Activated naive CD8-positive, alpha-beta T cell treated with anti-CD3 and anti-CD28 coated beads, Interleukin-2, amount 10 ng/mL, durations not matched to agents 7 days and 5 days (primary cell): ENCODE measurements around the gene CORT. TPM values are rescaled to one million over a fixed set of nuclear protein-coding genes. Genes with fewer than 3 reads are reported as not detected.
"Not testable (repeated sequence)": the region's sequence is repeated elsewhere in the genome, so short reads cannot be mapped to it uniquely, and the experiment has no call there.

Experiments
- ATAC-seq: fragments of 150-1000 bp; cut with Tn5 transposase; one replicate; pipeline ENCODE4 v1.10.0; 2021; ENCODE audit warnings: low read depth, moderate library complexity
- POLR2A ChIA-PET: fragments of 350-600 bp; sonication (Branson Sonifier 250); formaldehyde crosslinking; loops from one replicate; lab custom pipeline; 2021; ENCODE audit warnings: antibody characterized with exemption; lab: Charles Lee
- DNase-seq: peaks from one replicate; pipeline ENCODE4 v3.0.0; 2021
- H3K27ac Mint-ChIP-seq: one replicate; pipeline ENCODE4 v1.8.0; 2022; ENCODE audit warnings: mild to moderate bottlenecking, mixed read lengths
- H3K27me3 Mint-ChIP-seq: one replicate; pipeline ENCODE4 v1.8.0; 2022; ENCODE audit warnings: mild to moderate bottlenecking, moderate library complexity, mixed read lengths
- H3K36me3 Mint-ChIP-seq: one replicate; pipeline ENCODE4 v1.8.0; 2021; ENCODE audit warnings: mild to moderate bottlenecking, mixed read lengths
- H3K4me1 Mint-ChIP-seq: one replicate; pipeline ENCODE4 v1.8.0; 2021; ENCODE audit warnings: mixed read lengths
- H3K4me3 Mint-ChIP-seq: one replicate; pipeline ENCODE4 v1.8.0; 2022; ENCODE audit warnings: mild to moderate bottlenecking, moderate library complexity, mixed read lengths
- H3K9me3 Mint-ChIP-seq: one replicate; pipeline ENCODE4 v1.8.0; 2021; ENCODE audit warnings: mixed read lengths
- total RNA-seq, 2 experiments: library from RNA; stranded (reverse); gene quantifications; one replicate each; pipeline ENCODE4 v1.2.3, GENCODE V29; 2021

CORT gene
- total RNA-seq, 2 experiments from 2014 or later = 0.31 to 0.39 TPM

DNA sequence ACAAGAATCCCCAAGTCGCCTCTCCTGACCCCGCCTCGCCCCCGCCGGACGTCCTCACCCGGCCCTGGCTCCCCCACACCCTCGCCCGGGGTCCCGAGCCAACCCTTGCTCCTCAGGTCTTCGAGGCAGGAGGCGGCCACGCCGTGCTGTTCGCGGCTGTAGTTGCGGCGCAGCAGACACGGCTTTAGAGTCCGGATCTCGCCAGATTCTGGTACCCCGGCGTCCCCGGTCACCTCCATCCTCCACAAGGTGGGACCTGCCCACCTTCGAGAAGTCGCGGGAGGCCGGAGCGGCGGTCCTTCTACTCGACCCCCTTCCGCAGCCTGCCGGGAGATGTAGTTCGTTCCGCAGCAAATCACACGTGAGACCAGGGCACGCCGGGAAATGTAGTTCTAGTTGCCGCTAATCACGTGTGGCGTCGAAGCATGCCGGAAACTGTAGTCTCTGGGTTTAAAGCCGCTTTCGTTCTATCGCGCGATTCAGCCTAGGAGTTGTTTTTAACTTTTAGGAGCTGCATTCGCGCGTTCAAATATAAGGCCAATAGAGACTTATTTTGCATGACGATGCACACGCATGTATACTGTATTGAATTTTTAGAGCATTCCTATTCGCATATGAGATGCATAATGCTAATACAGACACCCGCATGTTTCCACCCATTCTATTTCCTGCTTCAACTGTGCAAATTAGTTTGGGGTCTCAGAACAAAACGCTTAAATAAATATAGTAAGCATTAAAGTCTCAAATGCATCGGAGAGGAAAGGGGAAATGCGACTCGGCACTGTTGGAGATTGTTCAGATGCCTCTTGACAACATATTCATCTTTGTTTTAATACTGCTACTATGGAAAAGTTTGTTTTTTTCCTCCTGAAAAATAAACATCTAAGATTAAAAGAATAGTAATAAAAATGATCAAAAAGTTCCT is 22.7 kb downstream of the CORT start, which contains the start of gene DFFA:
TSS of gene DFFA (minus strand) at position 310 of the 925 bp plus-strand sequence. CDS start at position 239, 71 bp downstream.
- ATAC-seq = peak; percentile 74
- H3K27ac Mint-ChIP-seq = peak within 1 kb of the TSS; percentile 92
- POLR2A ChIA-PET = interaction anchor here (0.7 to 0.9 kb wide), 3 partner anchors 25 to 915 kb away, joined by 3 read pairs; no protein-coding TSS in a partner anchor
- DNase-seq = peak; percentile 87
- peaks cover 7% of the 10 kb centered on the region for H3K36me3 Mint-ChIP-seq
- no peaks in the 10 kb centered on the region for H3K27me3 Mint-ChIP-seq
- H3K4me1 Mint-ChIP-seq = peaks cover 38% of the 10 kb centered on the region
- H3K4me3 Mint-ChIP-seq = peak within 1 kb of the TSS; percentile 93
- no peaks in the 10 kb centered on the region for H3K9me3 Mint-ChIP-seq

- Mint-ChIP-seq H3K27ac (peak overlapping the region; percentile 92), H3K4me3 (peak overlapping the region; percentile 93), H3K36me3 (peaks cover 4% of the 10 kb centered on the region), H3K27me3 (no peaks in the 10 kb centered on the region), H3K9me3 (no peaks in the 10 kb centered on the region), H3K4me1 (peaks cover 35% of the 10 kb centered on the region)
- ATAC-seq (no peak), DNase-seq (no peak)
- POLR2A ChIA-PET = interaction anchor here (0.7 kb wide), 1 partner anchor 24 kb away, joined by 3 read pairs; no protein-coding TSS in a partner anchor
Measured at GRCh38 chr1:10473145-10473765, 23.4 kb downstream of the CORT start.

DNA sequence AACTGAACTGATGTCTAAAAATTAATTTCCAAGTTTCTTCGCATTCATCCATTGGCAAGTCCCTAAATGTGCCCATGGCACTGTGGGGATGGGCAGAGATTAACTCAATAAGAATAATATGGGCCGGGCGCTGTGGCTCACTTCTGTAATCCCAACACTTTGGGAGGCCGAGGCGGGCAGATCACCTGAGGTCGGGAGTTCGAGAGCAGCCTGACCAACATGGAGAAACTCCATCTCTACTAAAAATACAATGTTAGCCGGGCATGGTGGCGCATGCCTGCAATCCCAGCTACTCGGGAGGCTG is 24.4 kb downstream of the CORT start:
- ATAC-seq, H3K27me3 Mint-ChIP-seq, H3K36me3 Mint-ChIP-seq, H3K9me3 Mint-ChIP-seq, DNase-seq, POLR2A ChIA-PET: not testable (repeated sequence)
- peaks cover 35% of the 10 kb centered on the region for H3K4me1 Mint-ChIP-seq
- peak overlapping the region; percentile 87 for H3K27ac Mint-ChIP-seq
- H3K4me3 Mint-ChIP-seq = peak overlapping the region; percentile 99

DNA sequence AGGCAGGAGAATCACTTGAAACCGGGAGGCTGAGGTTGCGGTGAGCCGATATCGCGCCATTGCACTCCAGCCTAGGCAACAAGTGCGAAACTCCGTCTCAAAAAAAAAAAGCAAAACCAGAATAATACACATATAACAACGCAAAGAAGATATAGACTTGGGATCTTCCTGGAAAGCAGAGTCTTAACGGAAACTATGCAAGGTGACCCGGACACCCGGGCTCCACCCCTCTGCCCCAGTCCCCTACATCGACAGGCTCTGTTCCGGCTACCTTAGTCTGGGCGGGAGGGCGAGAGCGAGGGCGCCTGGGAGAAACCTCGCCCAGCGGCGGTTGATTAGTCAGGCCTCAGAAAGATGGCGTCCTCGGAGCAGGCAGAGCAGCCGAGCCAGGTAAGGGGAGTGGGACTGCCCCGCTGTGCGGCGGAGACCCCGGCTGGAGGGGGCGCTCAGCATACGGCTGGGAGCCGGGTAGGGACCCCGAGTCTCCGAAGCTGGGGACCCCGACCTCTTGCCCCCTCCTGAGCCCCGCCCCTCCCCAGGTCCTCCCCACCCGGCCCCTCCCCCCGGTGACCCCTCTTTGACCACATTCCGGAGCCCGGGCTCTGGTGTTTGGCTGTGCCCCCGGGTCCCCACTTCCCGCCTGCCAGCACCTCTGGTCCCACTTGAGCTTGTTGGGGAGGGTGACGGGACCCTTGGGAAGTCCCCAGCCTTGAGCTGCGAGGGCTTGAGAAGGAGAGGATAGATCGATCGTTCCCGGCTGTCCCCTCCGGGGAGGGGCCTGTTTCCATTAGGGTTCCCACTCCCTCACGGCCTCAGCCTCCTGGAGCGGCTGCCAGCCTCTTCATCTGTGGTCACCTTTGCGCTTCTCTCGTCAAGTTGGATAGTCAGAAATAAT is 25.0 kb downstream of the CORT start, which contains the start of gene PEX14:
TSS of gene PEX14 (plus strand) at position 338 of the 895 bp plus-strand sequence. CDS start at position 355, 17 bp downstream.
- DNase-seq (peak; percentile 87), ATAC-seq (peak; percentile 80)
- H3K27ac Mint-ChIP-seq = peak within 1 kb of the TSS; percentile 90
- no peaks in the 10 kb centered on the region for H3K9me3 Mint-ChIP-seq
- H3K4me3 Mint-ChIP-seq = peak within 1 kb of the TSS; percentile 99
- H3K4me1 Mint-ChIP-seq = peaks cover 35% of the 10 kb centered on the region
- POLR2A ChIA-PET = interaction anchor here (0.6 to 1.0 kb wide), 2 partner anchors 12 to 19 kb away, joined by 3 to 4 read pairs; no protein-coding TSS in a partner anchor
- H3K27me3 Mint-ChIP-seq = no peaks in the 10 kb centered on the region
- no peaks in the 10 kb centered on the region for H3K36me3 Mint-ChIP-seq

DNA sequence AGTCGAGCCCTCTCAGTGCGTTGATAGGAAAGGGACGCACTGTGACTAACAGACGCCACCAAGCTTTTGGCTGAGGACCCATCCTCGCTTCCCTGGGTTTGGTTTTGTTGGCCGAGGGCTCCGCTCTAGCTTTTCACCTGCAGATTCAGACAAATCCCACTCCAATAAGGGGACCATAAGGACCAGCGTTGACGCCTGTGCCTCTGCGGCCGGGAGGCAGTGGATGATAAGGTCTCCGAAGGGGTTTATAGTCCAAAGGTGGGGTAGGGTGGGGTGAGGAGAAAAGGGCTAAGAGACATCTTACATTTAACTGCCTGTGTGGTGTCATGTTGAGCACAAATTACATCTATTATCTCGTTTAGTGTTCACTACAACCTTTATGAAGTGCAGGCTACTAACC is 25.7 kb downstream of the CORT start:
- Mint-ChIP-seq H3K4me3 (peak overlapping the region; percentile 99), H3K27me3 (no peaks in the 10 kb centered on the region), H3K9me3 (no peaks in the 10 kb centered on the region), H3K36me3 (no peaks in the 10 kb centered on the region), H3K4me1 (peaks cover 35% of the 10 kb centered on the region), H3K27ac (peak overlapping the region; percentile 90)
- POLR2A ChIA-PET = interaction anchor here (0.6 to 1.0 kb wide), 2 partner anchors 11 to 19 kb away, joined by 3 to 4 read pairs; no protein-coding TSS in a partner anchor
- ATAC-seq (no peak), DNase-seq (no peak)

DNA sequence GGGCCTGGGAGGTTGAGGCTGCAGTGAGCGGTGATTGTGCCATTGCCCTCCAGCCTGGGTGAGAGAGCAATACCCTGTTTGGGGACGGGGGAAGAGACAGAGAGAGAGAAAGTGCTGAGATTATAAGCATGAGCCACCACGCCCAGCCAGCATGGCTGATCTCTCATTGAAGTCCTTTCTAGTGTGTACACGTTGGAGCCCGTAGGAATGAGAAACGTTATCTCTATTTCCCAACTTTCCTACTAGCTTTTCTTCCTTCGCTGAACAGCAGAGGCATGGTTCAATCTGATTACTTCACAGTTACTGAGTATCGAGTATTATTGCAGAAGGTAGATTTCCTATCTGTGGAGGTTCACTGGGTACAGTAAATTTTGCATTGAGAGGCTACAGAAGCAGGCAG is 29.5 kb downstream of the CORT start:
- Mint-ChIP-seq H3K27ac (no peak overlapping the region), H3K27me3 (no peaks in the 10 kb centered on the region), H3K36me3 (peaks cover 2% of the 10 kb centered on the region), H3K9me3 (no peaks in the 10 kb centered on the region), H3K4me1 (peaks cover 19% of the 10 kb centered on the region), H3K4me3 (no peak overlapping the region)
- POLR2A ChIA-PET = no interaction called here
- ATAC-seq = no peak
- no peak for DNase-seq

DNA sequence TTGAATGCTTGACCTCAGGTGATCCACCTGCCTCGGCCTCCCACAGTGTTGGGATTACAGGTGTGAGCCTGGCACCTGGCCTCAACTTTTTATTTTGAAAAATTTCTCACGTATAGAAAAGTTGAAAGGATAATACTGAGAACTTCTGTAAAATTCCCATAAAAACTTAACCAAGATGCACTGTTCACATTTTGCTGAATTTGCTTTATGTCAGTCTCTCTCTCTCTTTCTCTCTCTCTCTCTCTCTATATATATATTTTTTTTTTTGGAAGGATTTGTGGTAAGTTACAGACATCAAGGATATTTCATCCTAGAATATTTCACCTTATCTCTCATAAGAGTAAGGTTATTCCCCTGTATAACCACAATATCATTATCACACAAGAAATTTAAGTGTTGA is 30.8 kb downstream of the CORT start:
- no peak overlapping the region for H3K27ac Mint-ChIP-seq
- no peak overlapping the region for H3K4me3 Mint-ChIP-seq
- POLR2A ChIA-PET = no interaction called here
- H3K4me1 Mint-ChIP-seq = peaks cover 18% of the 10 kb centered on the region
- ATAC-seq = no peak
- H3K9me3 Mint-ChIP-seq = no peaks in the 10 kb centered on the region
- DNase-seq = no peak
- no peaks in the 10 kb centered on the region for H3K27me3 Mint-ChIP-seq
- H3K36me3 Mint-ChIP-seq = peaks cover 6% of the 10 kb centered on the region

DNA sequence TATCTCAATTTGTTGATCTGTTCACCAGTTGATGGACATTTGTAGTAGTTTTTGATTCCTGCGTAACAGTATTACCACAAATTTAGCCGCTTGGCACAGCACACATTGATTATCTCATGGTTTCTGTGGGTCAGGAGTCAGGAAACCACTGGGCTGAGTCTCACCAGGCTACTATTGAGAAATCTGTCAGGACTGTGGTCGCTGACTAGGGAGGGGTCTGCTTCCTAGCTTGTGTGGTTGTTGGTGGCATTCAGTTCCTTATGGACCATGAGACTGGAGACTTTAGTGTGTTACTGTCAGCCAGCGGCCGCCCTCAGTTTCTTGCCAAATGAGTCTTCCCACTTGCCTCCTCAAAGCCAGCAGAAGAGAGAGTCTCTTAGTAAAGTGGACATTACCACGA is 34.7 kb downstream of the CORT start:
- Mint-ChIP-seq H3K27me3 (no peaks in the 10 kb centered on the region), H3K4me1 (peaks cover 5% of the 10 kb centered on the region), H3K36me3 (peaks cover 10% of the 10 kb centered on the region), H3K27ac (no peak overlapping the region), H3K9me3 (no peaks in the 10 kb centered on the region), H3K4me3 (no peak overlapping the region)
- DNase-seq = no peak
- no peak for ATAC-seq
- POLR2A ChIA-PET = no interaction called here

DNA sequence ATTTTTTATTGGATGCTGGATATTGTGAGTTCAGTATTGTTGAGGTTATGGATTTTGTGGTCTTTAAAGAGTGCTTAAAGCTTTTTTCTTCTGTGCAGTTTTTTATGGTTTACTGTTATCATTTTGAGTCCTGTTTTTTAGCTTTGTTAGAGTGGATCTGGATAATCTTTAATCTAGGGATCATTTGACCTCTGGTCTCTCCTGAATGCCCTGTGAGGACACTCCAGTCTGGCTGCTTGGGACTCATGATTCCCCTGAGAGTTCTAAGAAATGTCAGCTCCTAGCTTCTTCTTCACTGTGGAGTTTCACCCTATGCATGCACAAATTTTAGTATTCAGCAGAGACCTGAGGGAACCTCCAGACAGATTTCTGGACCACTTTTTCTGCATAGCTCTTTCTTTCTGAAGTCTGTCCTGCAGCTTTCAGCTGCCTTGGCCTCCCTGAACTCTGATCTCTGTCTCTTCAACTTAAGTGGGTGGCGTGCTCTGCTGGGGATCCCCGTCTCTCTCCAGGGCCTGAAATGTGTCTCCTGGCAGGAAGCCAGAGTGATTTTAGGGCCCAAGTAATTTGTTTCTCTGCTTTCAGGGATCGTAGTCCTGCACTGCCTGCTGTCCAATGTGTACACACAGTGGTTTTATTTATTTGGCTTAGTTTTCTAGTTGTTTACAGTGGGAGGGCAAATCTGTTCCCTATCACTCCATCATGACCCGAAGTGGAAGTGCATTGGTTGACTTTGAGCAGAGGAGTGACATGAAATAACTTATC is 39.6 kb downstream of the CORT start:
- Mint-ChIP-seq H3K4me1 (peaks cover 8% of the 10 kb centered on the region), H3K27ac (no peak overlapping the region), H3K4me3 (no peak overlapping the region), H3K9me3 (no peaks in the 10 kb centered on the region), H3K36me3 (peaks cover 8% of the 10 kb centered on the region), H3K27me3 (no peaks in the 10 kb centered on the region)
- no peak for ATAC-seq
- POLR2A ChIA-PET = no interaction called here
- DNase-seq = no peak

GRCh38 chr1:10490286-10490970 is 40.6 kb downstream of the CORT start:
- H3K27me3 Mint-ChIP-seq = no peaks in the 10 kb centered on the region

DNA sequence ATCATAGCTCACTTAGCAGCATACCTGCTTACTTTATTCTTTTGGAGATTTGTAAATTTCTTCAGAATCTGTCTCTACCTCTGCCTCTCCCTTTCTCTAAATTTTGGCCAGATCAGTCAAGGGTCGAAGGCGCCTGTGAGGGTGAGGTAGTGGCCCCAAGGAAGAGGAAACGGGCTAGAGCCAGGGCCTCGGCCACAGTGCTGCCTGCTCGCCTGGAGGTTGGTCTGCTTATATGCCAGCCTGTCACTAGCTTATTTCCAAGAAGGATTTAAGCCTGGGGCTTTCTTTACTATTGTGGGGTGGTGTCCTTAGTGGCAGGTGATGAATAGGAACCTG is 44.6 kb downstream of the CORT start:
- peaks cover 42% of the 10 kb centered on the region for H3K4me1 Mint-ChIP-seq
- H3K9me3 Mint-ChIP-seq = no peaks in the 10 kb centered on the region
- no peaks in the 10 kb centered on the region for H3K27me3 Mint-ChIP-seq
- peaks cover 8% of the 10 kb centered on the region for H3K36me3 Mint-ChIP-seq
- DNase-seq (no peak), ATAC-seq (no peak)
- H3K4me3 Mint-ChIP-seq = peak overlapping the region; percentile 84
- H3K27ac Mint-ChIP-seq = peak overlapping the region; percentile 87
- POLR2A ChIA-PET = interaction anchor here (0.6 to 2.9 kb wide), 5 partner anchors 13 to 284 kb away, joined by 3 to 24 read pairs (median 3); partner anchors contain the start of genes CENPS and KIF1B

More at GRCh38 chr1:10490286-10490970, 40.6 kb downstream of the CORT start:
- DNase-seq (no peak), ATAC-seq (no peak)
- Mint-ChIP-seq H3K4me3 (no peak overlapping the region), H3K9me3 (no peaks in the 10 kb centered on the region), H3K27ac (no peak overlapping the region), H3K36me3 (peaks cover 4% of the 10 kb centered on the region), H3K4me1 (peaks cover 13% of the 10 kb centered on the region)
- POLR2A ChIA-PET = interaction anchor here (0.6 kb wide), 1 partner anchor 1561 kb away, joined by 3 read pairs; no protein-coding TSS in a partner anchor
